ENCODE measurements around the gene C2CD3. TPM values are rescaled to one million over a fixed set of nuclear protein-coding genes. Genes with fewer than 3 reads are reported as not detected.

The C2CD3 gene
- total RNA-seq, 4 donors from 2014 or later, result 11.4 to 30.1 (median 25.3) TPM

DNA sequence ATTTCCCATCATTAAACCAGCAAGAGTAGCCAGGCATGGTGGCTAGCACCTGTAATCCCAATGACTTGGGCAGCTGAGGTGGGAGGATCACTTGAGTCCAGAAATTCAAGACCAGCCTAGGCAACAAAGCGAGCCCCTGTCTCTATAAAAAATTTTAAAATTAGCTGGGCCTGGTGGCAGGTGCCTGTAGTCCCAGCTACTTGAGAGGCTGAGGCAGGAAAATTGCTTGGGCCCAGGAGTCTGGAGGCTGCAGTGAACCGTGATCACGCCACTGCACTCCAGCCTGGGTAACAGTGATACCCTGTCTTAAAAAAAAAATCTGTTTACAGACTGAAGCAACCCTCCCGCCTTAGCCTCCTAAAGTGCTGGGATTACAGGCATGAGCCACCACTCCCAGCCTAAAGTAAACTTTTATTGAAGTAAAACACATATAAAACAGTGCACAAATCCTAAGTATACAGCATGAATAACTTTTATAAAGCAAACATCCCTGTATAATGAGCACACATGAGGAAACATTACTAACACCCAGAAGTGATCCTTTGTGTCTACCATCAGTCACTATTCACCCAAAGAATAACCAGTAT is 174.5 kb downstream of the C2CD3 start:
- no peak for ATAC-seq
- no peaks in the 10 kb centered on the region for H3K9me3 ChIP-seq
- peaks cover 0 to 15% of the 10 kb centered on the region in 2 donors for H3K36me3 ChIP-seq
- H3K27me3 ChIP-seq, result no peaks in the 10 kb centered on the region
- no peak overlapping the region for H3K27ac ChIP-seq
- TF ChIP-seq POLR2AphosphoS5 (IDR thresholded peaks at IDR 0.05) (no peak), EP300 (IDR thresholded peaks at IDR 0.05) (no peak), POLR2A (IDR thresholded peaks at IDR 0.05) (no peak)
- TF ChIP-seq, protein P1, sequence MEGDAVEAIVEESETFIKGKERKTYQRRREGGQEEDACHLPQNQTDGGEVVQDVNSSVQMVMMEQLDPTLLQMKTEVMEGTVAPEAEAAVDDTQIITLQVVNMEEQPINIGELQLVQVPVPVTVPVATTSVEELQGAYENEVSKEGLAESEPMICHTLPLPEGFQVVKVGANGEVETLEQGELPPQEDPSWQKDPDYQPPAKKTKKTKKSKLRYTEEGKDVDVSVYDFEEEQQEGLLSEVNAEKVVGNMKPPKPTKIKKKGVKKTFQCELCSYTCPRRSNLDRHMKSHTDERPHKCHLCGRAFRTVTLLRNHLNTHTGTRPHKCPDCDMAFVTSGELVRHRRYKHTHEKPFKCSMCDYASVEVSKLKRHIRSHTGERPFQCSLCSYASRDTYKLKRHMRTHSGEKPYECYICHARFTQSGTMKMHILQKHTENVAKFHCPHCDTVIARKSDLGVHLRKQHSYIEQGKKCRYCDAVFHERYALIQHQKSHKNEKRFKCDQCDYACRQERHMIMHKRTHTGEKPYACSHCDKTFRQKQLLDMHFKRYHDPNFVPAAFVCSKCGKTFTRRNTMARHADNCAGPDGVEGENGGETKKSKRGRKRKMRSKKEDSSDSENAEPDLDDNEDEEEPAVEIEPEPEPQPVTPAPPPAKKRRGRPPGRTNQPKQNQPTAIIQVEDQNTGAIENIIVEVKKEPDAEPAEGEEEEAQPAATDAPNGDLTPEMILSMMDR (IDR thresholded peaks at IDR 0.05), result no peak
- no peak overlapping the region for H3K4me3 ChIP-seq
- WGBS, 2 donors (ENCODE audit: low coverage in 1 of 2), result 80 to 97% methylated on average over 2 to 4 of the region's 4 CpGs
- H3K4me1 ChIP-seq, result no peaks in the 10 kb centered on the region

DNA sequence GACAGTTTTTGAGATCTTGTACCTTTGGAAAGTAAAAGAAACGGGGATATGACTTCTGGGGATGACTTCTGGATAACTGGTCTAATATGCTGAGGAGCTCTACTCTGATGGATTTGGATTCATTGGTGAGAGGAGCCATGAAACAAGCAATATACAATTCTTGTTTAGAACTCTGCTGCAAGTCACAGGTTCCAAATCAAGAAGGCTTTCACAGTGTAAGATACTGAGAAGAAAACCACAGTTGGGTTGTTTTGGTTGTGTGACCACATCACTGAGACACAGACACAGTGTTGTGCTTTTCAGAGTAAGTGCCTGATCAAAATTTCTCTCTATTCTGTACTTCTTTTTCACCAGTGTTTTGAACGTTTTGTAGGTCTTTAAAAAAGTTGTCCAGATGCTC is 175.1 kb downstream of the C2CD3 start:
- TF ChIP-seq POLR2A (IDR thresholded peaks at IDR 0.05), result no peak
- TF ChIP-seq, protein P1 (IDR thresholded peaks at IDR 0.05), result no peak
- Histone ChIP-seq H3K9me3 (no peaks in the 10 kb centered on the region), H3K36me3 (peaks cover 0 to 10% of the 10 kb centered on the region in 2 donors), H3K4me3 (no peak overlapping the region), H3K27ac (no peak overlapping the region), H3K27me3 (no peaks in the 10 kb centered on the region), H3K4me1 (no peaks in the 10 kb centered on the region)
- 30 to 68% methylated on average over 2 of the region's 2 CpGs for WGBS, 2 donors (ENCODE audit: low coverage in 1 of 2)
- ATAC-seq, result no peak

DNA sequence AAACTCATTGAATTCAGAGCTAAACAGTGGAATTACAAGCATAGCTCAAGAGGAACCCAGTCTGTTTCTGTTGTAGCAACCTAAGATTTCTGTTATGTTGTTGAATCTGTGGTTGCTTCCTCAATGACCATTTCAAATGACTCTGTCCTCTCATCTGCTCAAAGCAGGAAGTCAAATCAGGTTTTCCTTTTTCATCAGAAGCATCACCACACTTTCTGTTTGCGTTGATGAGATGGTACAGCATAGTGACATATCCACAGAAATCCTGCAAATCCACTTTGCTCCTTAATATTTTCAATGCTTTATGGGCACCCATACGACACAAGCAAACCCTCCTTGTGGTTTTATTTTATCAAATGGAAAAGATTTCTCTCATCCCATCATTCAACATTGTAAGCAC is 175.6 kb downstream of the C2CD3 start:
- H3K4me3 ChIP-seq, result no peak overlapping the region
- TF ChIP-seq, protein P1 (IDR thresholded peaks at IDR 0.05), result no peak
- no peak for TF ChIP-seq POLR2A (IDR thresholded peaks at IDR 0.05)
- no peak for TF ChIP-seq POLR2AphosphoS5 (IDR thresholded peaks at IDR 0.05)
- no peak for TF ChIP-seq EP300 (IDR thresholded peaks at IDR 0.05)
- no peak overlapping the region for H3K27ac ChIP-seq
- H3K27me3 ChIP-seq, result no peaks in the 10 kb centered on the region
- H3K9me3 ChIP-seq, result no peaks in the 10 kb centered on the region
- H3K4me1 ChIP-seq, result no peaks in the 10 kb centered on the region
- peaks cover 0 to 5% of the 10 kb centered on the region in 2 donors for H3K36me3 ChIP-seq
- 76 to 90% methylated on average over 2 of the region's 2 CpGs for WGBS, 2 donors (ENCODE audit: low coverage in 1 of 2)
- ATAC-seq, result peak; percentile 50

DNA sequence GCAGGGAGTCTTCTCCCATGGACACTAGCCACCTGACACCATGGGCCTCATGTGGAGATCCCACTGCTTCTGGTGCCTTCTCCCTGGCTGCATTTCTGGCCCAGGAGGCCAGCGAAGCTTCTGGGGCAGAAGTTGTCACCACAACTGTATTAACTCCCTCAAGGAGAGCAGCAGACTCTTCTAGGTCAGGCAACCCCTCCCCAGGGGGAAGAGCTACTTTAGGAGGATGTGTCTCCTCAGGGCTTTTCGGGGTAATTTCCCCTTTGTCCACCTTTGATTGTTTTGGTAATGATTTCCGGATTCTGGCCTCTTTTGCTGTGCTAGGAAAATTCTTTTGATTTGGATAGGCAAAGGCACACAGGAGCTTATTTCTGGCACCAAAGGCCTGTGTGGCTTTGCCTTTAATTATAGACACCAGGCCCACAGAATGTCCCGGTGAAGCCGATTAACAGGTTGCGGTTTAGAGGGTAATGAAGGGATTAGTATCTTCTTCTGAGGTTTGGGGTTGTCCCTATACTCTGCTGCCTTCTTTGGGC is 179.3 kb downstream of the C2CD3 start:
- TF ChIP-seq, protein P1 (IDR thresholded peaks at IDR 0.05), result no peak
- TF ChIP-seq POLR2AphosphoS5 (IDR thresholded peaks at IDR 0.05) (no peak), POLR2A (IDR thresholded peaks at IDR 0.05) (no peak), EP300 (IDR thresholded peaks at IDR 0.05) (no peak)
- 93 to 100% methylated on average over 1 to 3 of the region's 6 CpGs for WGBS, 2 donors (ENCODE audit: low coverage in 1 of 2)
- Histone ChIP-seq H3K27me3 (no peaks in the 10 kb centered on the region), H3K4me1 (no peaks in the 10 kb centered on the region), H3K4me3 (no peak overlapping the region), H3K36me3 (no peaks in the 10 kb centered on the region), H3K27ac (no peak overlapping the region), H3K9me3 (no peaks in the 10 kb centered on the region)
- no peak for ATAC-seq

DNA sequence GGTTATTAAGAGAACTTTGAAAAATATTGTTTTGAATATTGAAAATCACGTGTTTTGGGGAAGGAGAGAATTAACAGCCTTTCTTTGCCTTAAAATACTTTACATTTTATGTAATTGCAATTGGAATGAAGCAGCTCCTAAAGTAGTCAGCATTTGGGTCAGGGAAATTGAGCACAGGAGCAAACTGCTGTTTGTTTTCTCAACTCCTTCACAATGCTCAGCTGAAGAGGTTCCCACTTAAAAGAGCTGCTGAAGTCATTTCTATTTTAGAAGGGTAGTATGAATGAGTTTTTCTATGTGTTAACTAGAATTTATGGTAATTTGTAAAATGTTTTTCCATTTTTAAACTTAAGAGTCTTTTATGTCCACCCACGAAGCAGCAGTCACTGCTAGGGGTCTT is 180.1 kb downstream of the C2CD3 start:
- H3K36me3 ChIP-seq, result no peaks in the 10 kb centered on the region
- 63 to 83% methylated on average over 2 of the region's 2 CpGs for WGBS, 2 donors (ENCODE audit: low coverage in 1 of 2)
- no peak for TF ChIP-seq POLR2A (IDR thresholded peaks at IDR 0.05)
- TF ChIP-seq, protein P1 (IDR thresholded peaks at IDR 0.05), result no peak
- no peak for TF ChIP-seq EP300 (IDR thresholded peaks at IDR 0.05)
- H3K4me1 ChIP-seq, result no peaks in the 10 kb centered on the region
- H3K27me3 ChIP-seq, result no peaks in the 10 kb centered on the region
- H3K9me3 ChIP-seq, result no peaks in the 10 kb centered on the region
- ATAC-seq, result no peak
- no peak overlapping the region for H3K27ac ChIP-seq
- no peak overlapping the region for H3K4me3 ChIP-seq

Measured in gastroesophageal sphincter (tissue), 4 donors.